Right renal pelvis (tissue), 4 donors: Measurements from ENCODE around the gene ANKRD33B. TPM values are rescaled to one million over a fixed set of nuclear protein-coding genes. Genes with fewer than 3 reads are reported as not detected.
"Not testable (repeated sequence)": the region's sequence is repeated elsewhere in the genome, so short reads cannot be mapped to it uniquely, and the experiment has no call there.

Source experiments
- DNase-seq, 4 donors: peaks; one replicate each; pipeline ENCODE4 v3.0.0-alpha.2; 2013; ENCODE audit warnings: low read depth in 4 of 4, low spot score in 3 of 4, missing footprints in 1 of 4
- polyA plus RNA-seq, 4 donors: library from polyadenylated mRNA; unstranded; fragments of 120-200 nt; gene quantifications; one replicate each; pipeline ENCODE4 v1.2.1, GENCODE V29; 2013; ENCODE audit not compliant: insufficient read length in 4 of 4

Gene ANKRD33B
- polyA plus RNA-seq, 4 donors = 1.4 to 1.9 (median 1.8) TPM

- no peak for DNase-seq
Observed at GRCh38 chr5:10653043-10653442, 89.2 kb downstream of the ANKRD33B start.

GRCh38 chr5:10653751-10654400, 90.0 kb downstream of the ANKRD33B start:
- no peak for DNase-seq

- no peak for DNase-seq
Observed at GRCh38 chr5:10654566-10654965, 90.7 kb downstream of the ANKRD33B start.

- DNase-seq = no peak
Observed at GRCh38 chr5:10655161-10655971, 91.5 kb downstream of the ANKRD33B start.

- no peak for DNase-seq
Observed at GRCh38 chr5:10655972-10656830, 92.3 kb downstream of the ANKRD33B start.

- DNase-seq = no peak
Observed at GRCh38 chr5:10658265-10658664, 94.4 kb downstream of the ANKRD33B start.

- no peak for DNase-seq
Observed at GRCh38 chr5:10660135-10660534, 96.3 kb downstream of the ANKRD33B start.

- no peak for DNase-seq
Observed at GRCh38 chr5:10660720-10661387, 97.0 kb downstream of the ANKRD33B start.

GRCh38 chr5:10661401-10661800, 97.5 kb downstream of the ANKRD33B start:
- no peak for DNase-seq

GRCh38 chr5:10662083-10662482, 98.2 kb downstream of the ANKRD33B start:
- DNase-seq = no peak

GRCh38 chr5:10662661-10663488, 99.0 kb downstream of the ANKRD33B start:
- no peak for DNase-seq

- DNase-seq = no peak
Observed at GRCh38 chr5:10663489-10664179, 99.8 kb downstream of the ANKRD33B start.

- DNase-seq = not testable (repeated sequence)
Observed at GRCh38 chr5:10664180-10664769, 100.4 kb downstream of the ANKRD33B start.

- DNase-seq = no peak
Observed at GRCh38 chr5:10665799-10666198, 101.9 kb downstream of the ANKRD33B start.

- no peak for DNase-seq
Observed at GRCh38 chr5:10666531-10667299, 102.8 kb downstream of the ANKRD33B start.

- no peak for DNase-seq
Observed at GRCh38 chr5:10667431-10668057, 103.7 kb downstream of the ANKRD33B start.

- no peak for DNase-seq
Observed at GRCh38 chr5:10668697-10669096, 104.8 kb downstream of the ANKRD33B start.

GRCh38 chr5:10669983-10670382, 106.1 kb downstream of the ANKRD33B start:
- DNase-seq = no peak
